Trophoblast cell (in vitro differentiated cells and primary cell): ENCODE data around the gene SERPING1. TPM values are rescaled to one million over a fixed set of nuclear protein-coding genes. Genes with fewer than 3 reads are reported as not detected.

Experiments
- DNase-seq, 2 donors: peaks; one replicate each; pipeline ENCODE4 v3.0.0-alpha.2; 2016
- H2AFZ ChIP-seq: 2 replicates; pipeline ENCODE4 v1.6.1; 2013; ENCODE audit warnings: low read length, moderate library complexity, mild to moderate bottlenecking; ENCODE audit not compliant: insufficient read depth, poor library complexity
- H2AK5ac ChIP-seq: 2 replicates; pipeline ENCODE4 v1.6.1; 2013; ENCODE audit warnings: mild to moderate bottlenecking, low read length
- H2BK120ac ChIP-seq: 2 replicates; pipeline ENCODE4 v1.6.1; 2013; ENCODE audit warnings: low read length, mild to moderate bottlenecking, moderate library complexity; ENCODE audit not compliant: insufficient read depth, poor library complexity
- H2BK12ac ChIP-seq: 2 replicates; pipeline ENCODE4 v1.6.1; 2013; ENCODE audit warnings: mild to moderate bottlenecking, low read length, moderate library complexity
- H2BK5ac ChIP-seq: 2 replicates; pipeline ENCODE4 v1.6.1; 2013; ENCODE audit warnings: low read length, low read depth, moderate library complexity, mild to moderate bottlenecking; ENCODE audit not compliant: poor library complexity
- H3K14ac ChIP-seq: 2 replicates; pipeline ENCODE4 v1.6.1; 2013; ENCODE audit warnings: mild to moderate bottlenecking, low read length
- H3K18ac ChIP-seq: 2 replicates; pipeline ENCODE4 v1.6.1; 2013; ENCODE audit warnings: mild to moderate bottlenecking, low read length
- H3K23ac ChIP-seq: 2 replicates; pipeline ENCODE4 v1.6.1; 2013; ENCODE audit warnings: low read length
- H3K27ac ChIP-seq: 2 replicates; pipeline ENCODE4 v1.5.1; 2013; ENCODE audit warnings: low read depth, mild to moderate bottlenecking, inconsistent platforms, low read length, moderate library complexity
- H3K27me3 ChIP-seq: 2 replicates; pipeline ENCODE4 v1.6.1; 2013; ENCODE audit warnings: inconsistent platforms, mild to moderate bottlenecking, low read length, moderate library complexity; ENCODE audit not compliant: insufficient read depth
- H3K36me3 ChIP-seq, 2 experiments: 1 replicate in 1 of 2; 2 replicates in 1 of 2; pipeline ENCODE4 v1.6.1; 2013; ENCODE audit warnings: low read length in 2 of 2, mild to moderate bottlenecking in 2 of 2, moderate library complexity in 1 of 2; ENCODE audit not compliant: insufficient read depth in 2 of 2, control insufficient read depth in 1 of 2
- H3K4ac ChIP-seq: 2 replicates; pipeline ENCODE4 v1.6.1; 2013; ENCODE audit warnings: low read depth, mild to moderate bottlenecking, low read length, moderate library complexity
- H3K4me1 ChIP-seq, 2 experiments: 1 replicate in 1 of 2; 2 replicates in 1 of 2; pipeline ENCODE4 v1.6.1; 2013; ENCODE audit warnings: low read length in 2 of 2, mild to moderate bottlenecking in 2 of 2, moderate library complexity in 1 of 2; ENCODE audit not compliant: insufficient read depth in 2 of 2, control insufficient read depth in 1 of 2
- H3K4me2 ChIP-seq: 2 replicates; pipeline ENCODE4 v1.6.1; 2013; ENCODE audit warnings: inconsistent platforms, mild to moderate bottlenecking, low read length, moderate library complexity
- H3K4me3 ChIP-seq: 2 replicates; pipeline ENCODE4 v1.5.1; 2013; ENCODE audit warnings: mild to moderate bottlenecking, low read depth, low read length, inconsistent platforms
- H3K79me1 ChIP-seq: one replicate; pipeline ENCODE4 v1.6.1; 2013; ENCODE audit warnings: low read length
- H3K79me2 ChIP-seq: 2 replicates; pipeline ENCODE4 v1.6.1; 2013; ENCODE audit warnings: low read length, mild to moderate bottlenecking; ENCODE audit not compliant: control insufficient read depth, insufficient read depth, poor library complexity
- H3K9ac ChIP-seq: 2 replicates; pipeline ENCODE4 v1.6.1; 2013; ENCODE audit warnings: mild to moderate bottlenecking, low read length
- H3K9me3 ChIP-seq: 2 replicates; pipeline ENCODE4 v1.6.1; 2013; ENCODE audit warnings: low read depth, mild to moderate bottlenecking, control low read depth, inconsistent platforms, low read length; ENCODE audit not compliant: insufficient read depth
- H4K12ac ChIP-seq: 2 replicates; pipeline ENCODE4 v1.6.1; 2013; ENCODE audit warnings: low read depth, mild to moderate bottlenecking, low read length, moderate library complexity
- H4K8ac ChIP-seq: 2 replicates; pipeline ENCODE4 v1.6.1; 2013; ENCODE audit warnings: low read depth, mild to moderate bottlenecking, low read length, moderate library complexity
- H4K91ac ChIP-seq: one replicate; pipeline ENCODE4 v1.6.1; 2013; ENCODE audit warnings: low read depth, mild to moderate bottlenecking, low read length, moderate library complexity
- WGBS: extraction: QIAGEN DNeasy Blood & Tissue Kit; methylation state at CpG from one replicate; pipeline ENCODE4 v1.1.7; 2013; ENCODE audit warnings: missing lambda C conversion rate; ENCODE audit not compliant: insufficient read length, insufficient coverage; ENCODE audit errors: extremely low coverage; 5-methylcytosine and 5-hydroxymethylcytosine counted together
- polyA plus RNA-seq: library from polyadenylated mRNA; stranded (reverse); fragments of 200-250 nt; gene quantifications from 2 replicates; pipeline ENCODE4 v1.2.3, GENCODE V29; 2013

Gene SERPING1
- 42.0 and 48.8 TPM in 2 replicates for polyA plus RNA-seq

GRCh38 chr11:57597461-57597915 lies at the start of gene SERPING1:
SERPING1 (plus strand) TSS chr11:57597685; CDS start chr11:57598271, 586 bp downstream.
- WGBS, result no CpG with 5 or more reads among the region's 10 CpGs
- Histone ChIP-seq H3K79me1 (peaks cover 9% of the 10 kb centered on the region), H3K4me3 (peak within 1 kb of the TSS; percentile 52), H3K79me2 (no peaks in the 10 kb centered on the region), H2BK12ac (peak within 1 kb of the TSS; percentile 66), H3K27me3 (no peaks in the 10 kb centered on the region), H3K23ac (no peak within 1 kb of the TSS), H3K27ac (peak within 1 kb of the TSS; percentile 75), H3K4me1 (peaks cover 14 to 28% of the 10 kb centered on the region in 2 experiments), H2BK5ac (peak within 1 kb of the TSS; percentile 68), H4K8ac (peak within 1 kb of the TSS; percentile 66), H3K4me2 (peak within 1 kb of the TSS; percentile 61), H3K18ac (peak within 1 kb of the TSS; percentile 85), H2AK5ac (peak within 1 kb of the TSS; percentile 6), H3K9me3 (no peaks in the 10 kb centered on the region), H3K36me3 (no peaks in the 10 kb centered on the region), H2BK120ac (peak within 1 kb of the TSS; percentile 85), H3K14ac (peak within 1 kb of the TSS; percentile 88), H4K12ac (peak within 1 kb of the TSS; percentile 63), H3K4ac (peak within 1 kb of the TSS; percentile 46), H3K9ac (no peak within 1 kb of the TSS), H4K91ac (peak within 1 kb of the TSS; percentile 88), H2AFZ (peak within 1 kb of the TSS; percentile 79)
- DNase-seq, result no peak

- H3K14ac ChIP-seq, result no peak overlapping the region
- no peak overlapping the region for H3K4me2 ChIP-seq
- H3K9me3 ChIP-seq, result no peaks in the 10 kb centered on the region
- H3K9ac ChIP-seq, result no peak overlapping the region
- H3K79me2 ChIP-seq, result no peaks in the 10 kb centered on the region
- H2BK5ac ChIP-seq, result no peak overlapping the region
- no peak overlapping the region for H3K27ac ChIP-seq
- no peak overlapping the region for H3K4ac ChIP-seq
- H4K8ac ChIP-seq, result no peak overlapping the region
- H3K36me3 ChIP-seq, result no peaks in the 10 kb centered on the region
- H3K27me3 ChIP-seq, result no peaks in the 10 kb centered on the region
- no peak overlapping the region for H2BK12ac ChIP-seq
- no peak overlapping the region for H2BK120ac ChIP-seq
- no peak overlapping the region for H2AK5ac ChIP-seq
- no peak overlapping the region for H2AFZ ChIP-seq
- H4K12ac ChIP-seq, result no peak overlapping the region
- no peak overlapping the region for H3K23ac ChIP-seq
- no peaks in the 10 kb centered on the region for H3K79me1 ChIP-seq
- H3K4me1 ChIP-seq, result peaks cover 13 to 14% of the 10 kb centered on the region in 2 experiments
- no CpG with 5 or more reads among the region's 6 CpGs for WGBS
- H3K4me3 ChIP-seq, result no peak overlapping the region
- no peak overlapping the region for H3K18ac ChIP-seq
- peak; percentile 77 to 83 for DNase-seq
- no peak overlapping the region for H4K91ac ChIP-seq
Observed at GRCh38 chr11:57547854-57548377, 49.6 kb upstream of the SERPING1 start.

- no peak overlapping the region for H3K14ac ChIP-seq
- no peak overlapping the region for H4K91ac ChIP-seq
- H2BK5ac ChIP-seq, result no peak overlapping the region
- H3K18ac ChIP-seq, result no peak overlapping the region
- no peak for DNase-seq
- H2AFZ ChIP-seq, result no peak overlapping the region
- no peak overlapping the region for H3K27ac ChIP-seq
- no peak overlapping the region for H4K12ac ChIP-seq
- no peaks in the 10 kb centered on the region for H3K27me3 ChIP-seq
- H2AK5ac ChIP-seq, result no peak overlapping the region
- no peak overlapping the region for H3K4me2 ChIP-seq
- H3K79me2 ChIP-seq, result no peaks in the 10 kb centered on the region
- H3K9me3 ChIP-seq, result no peaks in the 10 kb centered on the region
- H3K4me3 ChIP-seq, result no peak overlapping the region
- H4K8ac ChIP-seq, result no peak overlapping the region
- no CpG with 5 or more reads among the region's 8 CpGs for WGBS
- no peak overlapping the region for H3K4ac ChIP-seq
- H3K79me1 ChIP-seq, result no peaks in the 10 kb centered on the region
- peaks cover 4 to 13% of the 10 kb centered on the region in 2 experiments for H3K4me1 ChIP-seq
- no peak overlapping the region for H3K9ac ChIP-seq
- H3K36me3 ChIP-seq, result no peaks in the 10 kb centered on the region
- H3K23ac ChIP-seq, result no peak overlapping the region
- no peak overlapping the region for H2BK12ac ChIP-seq
- no peak overlapping the region for H2BK120ac ChIP-seq
Observed at GRCh38 chr11:57549983-57550382, 47.5 kb upstream of the SERPING1 start.

GRCh38 chr11:57551941-57552340 lies 45.5 kb upstream of the SERPING1 start:
- H2AFZ ChIP-seq, result no peak overlapping the region
- H3K27ac ChIP-seq, result no peak overlapping the region
- no peak overlapping the region for H4K8ac ChIP-seq
- DNase-seq, result no peak
- no peak overlapping the region for H2AK5ac ChIP-seq
- no peaks in the 10 kb centered on the region for H3K79me1 ChIP-seq
- H3K9ac ChIP-seq, result no peak overlapping the region
- peaks cover 4 to 13% of the 10 kb centered on the region in 2 experiments for H3K4me1 ChIP-seq
- H4K12ac ChIP-seq, result no peak overlapping the region
- no peak overlapping the region for H2BK12ac ChIP-seq
- no peak overlapping the region for H3K4me2 ChIP-seq
- no peaks in the 10 kb centered on the region for H3K27me3 ChIP-seq
- H3K23ac ChIP-seq, result no peak overlapping the region
- H3K18ac ChIP-seq, result no peak overlapping the region
- no peak overlapping the region for H3K4ac ChIP-seq
- no peak overlapping the region for H3K14ac ChIP-seq
- H3K9me3 ChIP-seq, result peaks cover 4% of the 10 kb centered on the region
- no CpG with 5 or more reads among the region's 4 CpGs for WGBS
- H4K91ac ChIP-seq, result no peak overlapping the region
- H2BK120ac ChIP-seq, result no peak overlapping the region
- H3K4me3 ChIP-seq, result no peak overlapping the region
- H3K79me2 ChIP-seq, result no peaks in the 10 kb centered on the region
- H2BK5ac ChIP-seq, result no peak overlapping the region
- no peaks in the 10 kb centered on the region for H3K36me3 ChIP-seq
